H1 (cell line): ENCODE measurements around the gene CAMTA1. TPM values are rescaled to one million over a fixed set of nuclear protein-coding genes. Genes with fewer than 3 reads are reported as not detected.

ENCODE experiments used
- CTCF ChIA-PET: fragments of 300-600 bp; sonication (Branson Sonifier 250); formaldehyde crosslinking; loops from one replicate; lab custom pipeline; 2021; ENCODE audit not compliant: partially characterized antibody; lab: Charles Lee
- POLR2A ChIA-PET: fragments of 300-600 bp; sonication (Branson Sonifier 250); formaldehyde crosslinking; loops from one replicate; lab custom pipeline; 2021; ENCODE audit warnings: inconsistent platforms; ENCODE audit not compliant: partially characterized antibody; lab: Charles Lee
- DNase-seq, 2 experiments: peaks; one replicate each; pipeline versions ENCODE4 v3.0.0 to v3.0.0-alpha.2; 2010 to 2022; ENCODE audit warnings: low spot score in 2 of 2, low read depth in 1 of 2, mixed read lengths in 1 of 2
- FAIRE-seq: peaks from 2 replicates; lab custom pipeline; 2011; peaks lifted over from hg19 to GRCh38; lab: Jason Lieb, UNC
- H2AFZ ChIP-seq: 2 replicates; pipeline ENCODE4 v1.8.1; 2012; ENCODE audit warnings: low read length, inconsistent platforms
- H2AK5ac ChIP-seq: 2 replicates; pipeline ENCODE4 v1.6.1; 2013; ENCODE audit warnings: low read depth, low read length
- H2BK120ac ChIP-seq: replicated peaks from 2 replicates; pipeline ENCODE3; 2013; ENCODE audit warnings: low read depth, low read length, inconsistent platforms
- H2BK12ac ChIP-seq: 2 replicates; pipeline ENCODE4 v1.6.1; 2013; ENCODE audit warnings: low read depth, low read length
- H2BK15ac ChIP-seq: 2 replicates; pipeline ENCODE4 v1.6.1; 2013; ENCODE audit warnings: low read length
- H2BK20ac ChIP-seq: 2 replicates; pipeline ENCODE4 v1.6.1; 2013; ENCODE audit warnings: low read length
- H2BK5ac ChIP-seq: 2 replicates; pipeline ENCODE4 v1.6.1; 2013; ENCODE audit warnings: low read depth, low read length
- H3K14ac ChIP-seq: 2 replicates; pipeline ENCODE4 v1.6.1; 2013; ENCODE audit warnings: inconsistent platforms; ENCODE audit not compliant: insufficient read length
- H3K18ac ChIP-seq: 2 replicates; pipeline ENCODE4 v1.6.1; 2013; ENCODE audit warnings: low read length; ENCODE audit errors: extremely low read depth
- H3K23ac ChIP-seq: 2 replicates; pipeline ENCODE4 v1.6.1; 2013; ENCODE audit warnings: inconsistent platforms; ENCODE audit not compliant: insufficient read length
- H3K23me2 ChIP-seq: 2 replicates; pipeline ENCODE4 v1.6.1; 2013; ENCODE audit warnings: low read depth, low read length
- H3K27ac ChIP-seq: 2 replicates; pipeline ENCODE4 v1.6.1; 2011; ENCODE audit warnings: low read depth, low read length, inconsistent platforms
- H3K27me3 ChIP-seq, 4 experiments: replicated peaks in 1 of 4; 1 replicate in 1 of 4; 2 replicates in 3 of 4; pipeline versions ENCODE4 v1.6.1 to v1.8.1; 2011 to 2013; ENCODE audit warnings: low read length in 3 of 4, mild to moderate bottlenecking in 3 of 4, inconsistent platforms in 2 of 4, mixed read lengths in 2 of 4, moderate library complexity in 1 of 4; ENCODE audit not compliant: control insufficient read depth in 3 of 4, insufficient read depth in 3 of 4; ENCODE audit errors: extremely low read depth in 1 of 4
- H3K36me3 ChIP-seq, 4 experiments: 2 replicates each; pipeline versions ENCODE4 v1.6.1 to v1.8.1; 2011 to 2013; ENCODE audit warnings: mild to moderate bottlenecking in 4 of 4, low read length in 3 of 4, moderate library complexity in 2 of 4, control low read depth in 1 of 4, inconsistent platforms in 1 of 4; ENCODE audit not compliant: insufficient read depth in 4 of 4, control insufficient read depth in 2 of 4
- H3K4ac ChIP-seq: replicated peaks from 2 replicates; pipeline ENCODE3; 2013; ENCODE audit warnings: low read length, low read depth, mixed read lengths, inconsistent platforms; ENCODE audit not compliant: insufficient read length
- H3K4me1 ChIP-seq, 4 experiments: replicated peaks in 1 of 4; 1 replicate in 1 of 4; 2 replicates in 3 of 4; pipeline versions ENCODE4 v1.6.1 to v1.8.1; 2011 to 2013; ENCODE audit warnings: low read length in 3 of 4, inconsistent platforms in 2 of 4, mixed read lengths in 1 of 4; ENCODE audit not compliant: insufficient read depth in 4 of 4, control insufficient read depth in 3 of 4
- H3K4me2 ChIP-seq, 2 experiments: 2 replicates each; pipeline versions ENCODE4 v1.6.1 to v1.8.1; 2011 to 2013; ENCODE audit warnings: low read depth in 2 of 2, low read length in 2 of 2, control low read depth in 1 of 2, inconsistent platforms in 1 of 2, mild to moderate bottlenecking in 1 of 2; ENCODE audit not compliant: insufficient read depth in 1 of 2
- H3K4me3 ChIP-seq, 4 experiments: fragments of 200-600, 300-600 bp in 1 of 4; sonication (generic), shearing (Covaris generic), sonication (Bioruptor Twin) in 1 of 4; 2 replicates each; pipeline versions ENCODE4 v1.5.1 to v1.8.1; 2011 to 2016; ENCODE audit warnings: low read length in 4 of 4, low read depth in 3 of 4, control low read depth in 2 of 4, inconsistent platforms in 2 of 4, mild to moderate bottlenecking in 2 of 4, mixed read lengths in 1 of 4, moderate library complexity in 1 of 4; ENCODE audit not compliant: insufficient read depth in 2 of 4; ENCODE audit errors: extremely low read depth in 1 of 4
- H3K56ac ChIP-seq: replicated peaks from 2 replicates; pipeline ENCODE3; 2013; ENCODE audit warnings: low read depth, mild to moderate bottlenecking, mixed read lengths, low read length, inconsistent platforms; ENCODE audit not compliant: insufficient read length
- H3K79me1 ChIP-seq: 2 replicates; pipeline ENCODE4 v1.6.1; 2013; ENCODE audit warnings: low read depth, low read length, control low read depth
- H3K79me2 ChIP-seq, 2 experiments: 2 replicates each; pipeline versions ENCODE4 v1.6.1 to v1.8.1; 2012 to 2013; ENCODE audit warnings: low read length in 2 of 2, mild to moderate bottlenecking in 2 of 2, inconsistent platforms in 1 of 2; ENCODE audit not compliant: insufficient read depth in 2 of 2, control insufficient read depth in 1 of 2
- H3K9ac ChIP-seq, 4 experiments: replicated peaks in 1 of 4; 1 replicate in 1 of 4; 2 replicates in 3 of 4; pipeline versions ENCODE4 v1.6.1 to v1.8.1; 2011 to 2013; ENCODE audit warnings: low read depth in 3 of 4, low read length in 3 of 4, control low read depth in 2 of 4, mild to moderate bottlenecking in 2 of 4, moderate library complexity in 2 of 4, inconsistent platforms in 1 of 4; ENCODE audit errors: extremely low read depth in 1 of 4
- H3K9me3 ChIP-seq, 2 experiments: 2 replicates each; pipeline versions ENCODE4 v1.6.1 to v1.8.1; 2012 to 2013; ENCODE audit warnings: mild to moderate bottlenecking in 2 of 2, moderate library complexity in 2 of 2, control low read depth in 1 of 2, inconsistent platforms in 1 of 2, low read depth in 1 of 2, low read length in 1 of 2, mixed read lengths in 1 of 2; ENCODE audit not compliant: insufficient read depth in 2 of 2
- H4K20me1 ChIP-seq, 2 experiments: replicated peaks in 1 of 2; 2 replicates each; pipeline versions ENCODE3 to v1.8.1; 2011 to 2013; ENCODE audit warnings: inconsistent platforms in 2 of 2, low read length in 2 of 2, mild to moderate bottlenecking in 1 of 2; ENCODE audit not compliant: insufficient read depth in 2 of 2, control insufficient read depth in 1 of 2
- H4K5ac ChIP-seq: 2 replicates; pipeline ENCODE4 v1.6.1; 2013; ENCODE audit warnings: low read length, low read depth, mixed read lengths, inconsistent platforms; ENCODE audit not compliant: insufficient read length
- H4K8ac ChIP-seq: 2 replicates; pipeline ENCODE4 v1.8.0; 2013; ENCODE audit warnings: mild to moderate bottlenecking, moderate library complexity, low read length, inconsistent platforms; ENCODE audit not compliant: insufficient read depth; ENCODE audit errors: extremely low read depth
- H4K91ac ChIP-seq: replicated peaks from 2 replicates; pipeline ENCODE3; 2013; ENCODE audit warnings: low read length, mixed read lengths, inconsistent platforms; ENCODE audit not compliant: insufficient read length
- BRCA1 ChIP-seq: IDR thresholded peaks from 2 replicates; pipeline ENCODE4 v1.6.1; 2012; ENCODE audit warnings: low read depth, low read length, improper control_type of control experiment
- CTBP2 ChIP-seq: IDR thresholded peaks from 2 replicates; pipeline ENCODE4 v1.7.0; 2011; ENCODE audit warnings: borderline replicate concordance, mild to moderate bottlenecking, moderate library complexity, mixed read lengths, low read length; ENCODE audit not compliant: insufficient read depth, insufficient read length
- EZH2 ChIP-seq: fragments of 200-600 bp; sonication (generic); IDR thresholded peaks from 2 replicates; pipeline ENCODE4 v1.7.1; 2012; ENCODE audit warnings: low read depth, mild to moderate bottlenecking, moderate library complexity, low read length, inconsistent platforms; ENCODE audit not compliant: severe bottlenecking
- RAD21 ChIP-seq, 2 experiments: IDR thresholded peaks in 1 of 2; conservative IDR thresholded peaks in 1 of 2; 2 replicates each; pipeline ENCODE4 v1.6.1; 2011; ENCODE audit warnings: low read depth in 2 of 2, low read length in 2 of 2, improper control_type of control experiment in 1 of 2, inconsistent platforms in 1 of 2, mild to moderate bottlenecking in 1 of 2, moderate library complexity in 1 of 2
- WGBS, 2 experiments: shearing (Covaris generic) in 1 of 2; methylation state at CpG; one replicate each; pipeline versions ENCODE4 v1.1.6 to v1.1.7; 2013 to 2015; ENCODE audit warnings: low lambda C conversion rate in 2 of 2, mixed read lengths in 2 of 2, inconsistent platforms in 1 of 2, low coverage in 1 of 2, missing lambda C conversion rate in 1 of 2; ENCODE audit not compliant: insufficient replicate concordance in 2 of 2, insufficient coverage in 1 of 2, insufficient read length in 1 of 2; ENCODE audit errors: extremely low coverage in 1 of 2, missing lambda C conversion rate in 1 of 2; 5-methylcytosine and 5-hydroxymethylcytosine counted together
- polyA plus RNA-seq, 7 experiments: library from polyadenylated mRNA; depleted of rRNA in 3 of 7; stranded (reverse) in 5 of 7; unstranded in 2 of 7; fragments of >200 nt in 5 of 7; fragments of 200-250 nt in 2 of 7; gene quantifications; 1 replicate in 5 of 7; 2 replicates in 1 of 7; 4 replicates in 1 of 7; pipeline versions ENCODE4 v1.2.1 to v1.2.3, GENCODE V29; 2011 to 2013; ENCODE audit warnings: missing spikeins in 2 of 7, mixed read lengths in 2 of 7
- total RNA-seq: library from RNA; stranded (reverse); fragmentation: NEBNext Ultra II Directional; extraction: Animal tissue kit (Norgen Biotek cat#: 25700); gene quantifications from 2 replicates; pipeline ENCODE4 v1.2.1, GENCODE V29; 2021

CAMTA1 gene
- total and polyA plus RNA-seq, 2 of the 8 experiments (the other 6 are each of a cell fraction or from before 2014, with no cell fraction given) = 65.0 to 119 TPM

GRCh38 chr1:7399514-7400125 is 614.4 kb downstream of the CAMTA1 start:
- CTCF ChIA-PET = interaction anchor here (0.7 to 1.9 kb wide), 4 partner anchors 11 to 190 kb away, joined by 3 to 6 read pairs (median 3); no protein-coding TSS in a partner anchor
- H3K23ac ChIP-seq = no peak overlapping the region
- TF ChIP-seq BRCA1 = no peak
- TF ChIP-seq CTBP2 = no peak
- no peak for TF ChIP-seq EZH2
- no peak for TF ChIP-seq RAD21 (IDR thresholded peaks at IDR 0.05 in 1 of 2, conservative IDR thresholded peaks at IDR 0.05 in 1 of 2; ENCODE audit: low read depth in 2 of 2, low read length in 2 of 2)

More at GRCh38 chr1:7399514-7400125, 614.4 kb downstream of the CAMTA1 start:
- Histone ChIP-seq H3K23me2 (no peaks in the 10 kb centered on the region), H4K20me1 (no peaks in the 10 kb centered on the region), H3K4me2 (no peak overlapping the region), H3K36me3 (no peaks in the 10 kb centered on the region; a peak in 1 of 8 replicates), H3K79me1 (no peaks in the 10 kb centered on the region), H2BK120ac (peak overlapping the region; percentile 54), H3K4me1 (peaks cover 0 to 9% (median 5%) of the 10 kb centered on the region in 4 experiments; a peak in 4 of 7 replicates), H4K91ac (no peak overlapping the region), H2BK15ac (no peak overlapping the region), H3K27ac (no peak overlapping the region), H4K8ac (no peak overlapping the region), H3K9ac (no peak overlapping the region), H2AFZ (no peak overlapping the region), H2AK5ac (no peak overlapping the region), H3K27me3 (no peaks in the 10 kb centered on the region), H3K14ac (no peak overlapping the region), H3K79me2 (no peaks in the 10 kb centered on the region), H3K56ac (no peak overlapping the region), H2BK12ac (no peak overlapping the region), H2BK20ac (no peak overlapping the region), H4K5ac (no peak overlapping the region), H3K9me3 (peaks cover 6 to 19% of the 10 kb centered on the region in 2 experiments; a peak in 3 of 4 replicates), H3K18ac (no peak overlapping the region), H3K4me3 (peak overlapping the region in 1 of 4 experiments; percentile 31; a peak in 1 of 8 replicates), H3K4ac (no peak overlapping the region), H2BK5ac (no peak overlapping the region)
- no peak for FAIRE-seq
- POLR2A ChIA-PET = no interaction called here
- no peak for DNase-seq
- WGBS, 2 experiments = 90% methylated on average over 1 of the region's 1 CpG; no CpG with 5 or more reads in 1 of the 2 experiments
